Posterior vena cava (tissue), 2 donors: ENCODE data around the gene METTL9. TPM values are rescaled to one million over a fixed set of nuclear protein-coding genes. Genes with fewer than 3 reads are reported as not detected.
"Not testable (repeated sequence)": the region's sequence is repeated elsewhere in the genome, so short reads cannot be mapped to it uniquely, and the experiment has no call there.

Experiments
- DNase-seq: peaks from one replicate; pipeline ENCODE4 v3.0.0-alpha.2; 2020; ENCODE audit warnings: low spot score
- intact Hi-C, 2 donors: fragments of 100-400 bp; cut with DNase I; formaldehyde crosslinking; loops; one replicate each; pipeline versions ENCODE4 v1.14.1 to v1.14.2; 2022 to 2023
- long read RNA-seq, 2 donors: library from polyadenylated mRNA; unstranded; transcript quantifications; one replicate each; pipeline ENCODE4 v2.0.0, GENCODE V29; 2020 to 2021
- total RNA-seq, 2 donors: library from RNA; stranded (reverse); fragmentation: NEBNext Ultra II Directional; extraction: Animal tissue kit (Norgen Biotek cat#: 25700); gene quantifications; one replicate each; pipeline ENCODE4 v1.2.1, GENCODE V29; 2021
- donor health status: DM: yes; HTN: yes; CAD: no.
- donor health status: DM: yes; HTN: yes; CAD: no.

The METTL9 gene
- 10 to 100 TPM; 59.6 to 62.0 TPM for total RNA-seq
- long read RNA-seq, donor 1, transcript METTL9-201 (5 exons, 3,256 nt), result major isoform, 28 of 43 reads
- long read RNA-seq, donor 1, transcript METTL9-202 (5 exons, 1,817 nt), result minor isoform, 8 of 43 reads
- long read RNA-seq, donor 1, partial matches to known transcripts, result 5 of 43 reads
- long read RNA-seq, donor 1, other reads (novel, unspliced or antisense), result 2 of 43 reads
- long read RNA-seq, donor 2, transcript METTL9-202 (5 exons, 1,817 nt), result minor isoform, 60 of 215 reads
- long read RNA-seq, donor 2, transcript METTL9-201 (5 exons, 3,256 nt), result major isoform, 124 of 215 reads
- long read RNA-seq, donor 2, partial matches to known transcripts, result 6 of 215 reads
- long read RNA-seq, donor 2, other reads (novel, unspliced or antisense), result 25 of 215 reads

- intact Hi-C loops, result loop anchor here in 1 of 2 donors (5.0 kb wide), 1 partner anchor 38 kb away; no protein-coding TSS in a partner anchor
These were observed at the start of gene METTL9 for GRCh38 chr16:21599122-21600030. METTL9 (plus strand) TSS chr16:21599577; CDS start chr16:21599734, 157 bp downstream.

GRCh38 chr16:21549975-21550374 lies 49.4 kb upstream of the METTL9 start:
- intact Hi-C loops, result not testable (repeated sequence)
- peak; percentile 75 for DNase-seq

More at GRCh38 chr16:21599122-21600030, at the start of gene METTL9:
- peak; percentile 99 for DNase-seq

GRCh38 chr16:21550435-21550834 lies 48.9 kb upstream of the METTL9 start:
- intact Hi-C loops, DNase-seq: not testable (repeated sequence)

GRCh38 chr16:21551076-21551475 lies 48.3 kb upstream of the METTL9 start:
- DNase-seq, result peak; percentile 64
- intact Hi-C loops, result not testable (repeated sequence)

- peak; percentile 76 for DNase-seq
- intact Hi-C loops, result not testable (repeated sequence)
These were observed 47.8 kb upstream of the METTL9 start for GRCh38 chr16:21551600-21551999.

GRCh38 chr16:21553481-21554296 lies 45.7 kb upstream of the METTL9 start:
- intact Hi-C loops, result not testable (repeated sequence)
- peak; percentile 71 for DNase-seq

GRCh38 chr16:21554795-21555585 lies 44.4 kb upstream of the METTL9 start:
- peak; percentile 98 for DNase-seq
- intact Hi-C loops, result no loop called here

GRCh38 chr16:21555621-21556020 lies 43.8 kb upstream of the METTL9 start:
- intact Hi-C loops, result not testable (repeated sequence)

GRCh38 chr16:21556026-21556595 lies 43.3 kb upstream of the METTL9 start:
- peak; percentile 71 for DNase-seq
- intact Hi-C loops, result not testable (repeated sequence)

More at GRCh38 chr16:21555621-21556020, 43.8 kb upstream of the METTL9 start:
- peak; percentile 81 for DNase-seq

- peak; percentile 95 for DNase-seq
- intact Hi-C loops, result not testable (repeated sequence)
These were observed 42.6 kb upstream of the METTL9 start for GRCh38 chr16:21556651-21557241.

GRCh38 chr16:21560462-21560861 lies 38.9 kb upstream of the METTL9 start:
- intact Hi-C loops, result no loop called here
- DNase-seq, result peak; percentile 26

GRCh38 chr16:21563676-21564075 lies 35.7 kb upstream of the METTL9 start:
- DNase-seq, result peak; percentile 45
- intact Hi-C loops, result no loop called here

GRCh38 chr16:21564367-21564766 lies 35.0 kb upstream of the METTL9 start:
- intact Hi-C loops, DNase-seq: not testable (repeated sequence)

- no peak for DNase-seq
- intact Hi-C loops, result loop anchor here in 1 of 2 donors (5.0 kb wide), 1 partner anchor 1132 kb away; no protein-coding TSS in a partner anchor
These were observed 33.9 kb upstream of the METTL9 start for GRCh38 chr16:21565507-21565860.

- intact Hi-C loops, result loop anchor here in 1 of 2 donors (5.0 kb wide), 1 partner anchor 1131 kb away; no protein-coding TSS in a partner anchor
- DNase-seq, result peak; percentile 57
These were observed 33.3 kb upstream of the METTL9 start for GRCh38 chr16:21565861-21566669.

- DNase-seq, result no peak
- intact Hi-C loops, result loop anchor here in 1 of 2 donors (5.0 kb wide), 1 partner anchor 1130 kb away; no protein-coding TSS in a partner anchor
These were observed 32.4 kb upstream of the METTL9 start for GRCh38 chr16:21566891-21567414.
